GM19099 (cell line): Measurements from ENCODE around the gene AGAP2.

Experiments
- POLR2A ChIP-seq: IDR thresholded peaks from 3 replicates; pipeline ENCODE4 v1.6.1; 2011; ENCODE audit warnings: low read depth; ENCODE audit not compliant: insufficient read length; ENCODE audit errors: extremely low read depth

Gene AGAP2

GRCh38 chr12:57751432-57751787 is 12.9 kb upstream of the AGAP2 start:
- no peak for TF ChIP-seq POLR2A

GRCh38 chr12:57750561-57751431 is 12.3 kb upstream of the AGAP2 start:
- peak; percentile 33 for TF ChIP-seq POLR2A

GRCh38 chr12:57749061-57749460 is 10.5 kb upstream of the AGAP2 start:
- no peak for TF ChIP-seq POLR2A

- TF ChIP-seq POLR2A = no peak
Observed at GRCh38 chr12:57746025-57746424, 7.5 kb upstream of the AGAP2 start.

GRCh38 chr12:57745485-57745881 is 6.9 kb upstream of the AGAP2 start:
- no peak for TF ChIP-seq POLR2A

GRCh38 chr12:57744777-57745484 is 6.4 kb upstream of the AGAP2 start, which contains the start of gene TSPAN31:
TSS of gene TSPAN31 (plus strand) at chr12:57745039. CDS start at chr12:57745155, 116 bp downstream.
- TF ChIP-seq POLR2A = peak; percentile 58

GRCh38 chr12:57744194-57744776 is 5.7 kb upstream of the AGAP2 start:
- TF ChIP-seq POLR2A = no peak

GRCh38 chr12:57743769-57744168 is 5.2 kb upstream of the AGAP2 start:
- no peak for TF ChIP-seq POLR2A

GRCh38 chr12:57741844-57742738 is 3.5 kb upstream of the AGAP2 start:
- peak; percentile 55 for TF ChIP-seq POLR2A

- no peak for TF ChIP-seq POLR2A
Observed at GRCh38 chr12:57741413-57741789, 2.9 kb upstream of the AGAP2 start.

- TF ChIP-seq POLR2A = no peak
Observed at GRCh38 chr12:57740656-57741412, 2.3 kb upstream of the AGAP2 start.

GRCh38 chr12:57739914-57740538 is 1.5 kb upstream of the AGAP2 start:
- TF ChIP-seq POLR2A = no peak

- no peak for TF ChIP-seq POLR2A
Observed at GRCh38 chr12:57739387-57739786, 845 bp upstream of the AGAP2 start.

- no peak for TF ChIP-seq POLR2A
Observed at GRCh38 chr12:57737467-57738460, 778 bp downstream of the AGAP2 start.
